GM12801 (cell line): Measurements from ENCODE around the gene PSMD2.

Experiments used
- TF ChIP-seq, protein P1 (sequence below): IDR thresholded peaks from one replicate; pipeline ENCODE4 v1.5.1; 2011; ENCODE audit warnings: control low read depth; ENCODE audit not compliant: insufficient read length; ENCODE audit errors: extremely low read depth

PSMD2 gene

DNA sequence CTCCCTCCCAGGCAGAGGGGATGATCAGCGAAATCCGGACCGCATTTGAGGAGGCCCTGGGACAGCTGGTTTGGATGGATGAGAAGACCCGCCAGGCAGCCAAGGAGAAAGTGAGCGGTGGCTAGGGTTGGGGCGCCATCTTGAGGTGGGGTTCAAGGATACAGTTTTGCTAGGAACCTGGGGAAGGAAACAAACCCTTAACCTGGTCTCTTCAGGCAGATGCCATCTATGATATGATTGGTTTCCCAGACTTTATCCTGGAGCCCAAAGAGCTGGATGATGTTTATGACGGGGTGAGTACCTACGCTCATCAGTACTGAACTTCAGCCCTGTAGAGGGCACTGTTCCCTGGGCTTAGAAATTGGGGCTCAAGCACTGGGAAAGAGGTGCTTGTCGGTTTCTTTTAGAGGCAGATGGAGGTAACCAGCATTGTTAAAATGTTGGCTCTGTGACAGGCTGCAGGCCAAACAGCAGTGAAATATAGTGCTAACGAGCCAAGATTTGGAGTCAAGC, 9.6 kb upstream of the PSMD2 start:
- TF ChIP-seq, protein P1, sequence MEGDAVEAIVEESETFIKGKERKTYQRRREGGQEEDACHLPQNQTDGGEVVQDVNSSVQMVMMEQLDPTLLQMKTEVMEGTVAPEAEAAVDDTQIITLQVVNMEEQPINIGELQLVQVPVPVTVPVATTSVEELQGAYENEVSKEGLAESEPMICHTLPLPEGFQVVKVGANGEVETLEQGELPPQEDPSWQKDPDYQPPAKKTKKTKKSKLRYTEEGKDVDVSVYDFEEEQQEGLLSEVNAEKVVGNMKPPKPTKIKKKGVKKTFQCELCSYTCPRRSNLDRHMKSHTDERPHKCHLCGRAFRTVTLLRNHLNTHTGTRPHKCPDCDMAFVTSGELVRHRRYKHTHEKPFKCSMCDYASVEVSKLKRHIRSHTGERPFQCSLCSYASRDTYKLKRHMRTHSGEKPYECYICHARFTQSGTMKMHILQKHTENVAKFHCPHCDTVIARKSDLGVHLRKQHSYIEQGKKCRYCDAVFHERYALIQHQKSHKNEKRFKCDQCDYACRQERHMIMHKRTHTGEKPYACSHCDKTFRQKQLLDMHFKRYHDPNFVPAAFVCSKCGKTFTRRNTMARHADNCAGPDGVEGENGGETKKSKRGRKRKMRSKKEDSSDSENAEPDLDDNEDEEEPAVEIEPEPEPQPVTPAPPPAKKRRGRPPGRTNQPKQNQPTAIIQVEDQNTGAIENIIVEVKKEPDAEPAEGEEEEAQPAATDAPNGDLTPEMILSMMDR = no peak

DNA sequence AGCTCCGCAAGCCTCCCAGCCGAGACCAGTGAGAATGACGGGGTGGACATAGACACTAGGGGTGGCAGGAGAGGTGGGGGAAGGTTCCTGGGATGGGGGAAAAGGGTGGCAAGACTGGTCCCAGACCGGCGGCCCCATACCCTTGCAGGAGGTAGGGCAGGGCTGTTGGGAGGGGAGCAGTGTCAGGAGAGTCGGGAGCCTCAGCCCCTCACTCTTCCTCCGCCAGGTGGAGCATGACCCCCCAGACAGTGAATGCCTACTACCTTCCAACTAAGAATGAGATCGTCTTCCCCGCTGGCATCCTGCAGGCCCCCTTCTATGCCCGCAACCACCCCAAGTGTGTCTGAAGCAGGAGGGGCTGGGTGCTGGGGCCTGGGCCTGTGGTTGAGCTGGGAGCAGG, 8.7 kb upstream of the PSMD2 start:
- TF ChIP-seq, protein P1 = no peak

- TF ChIP-seq, protein P1 = no peak
These were observed 7.8 kb upstream of the PSMD2 start for GRCh38 chr3:184291044-184291737.

GRCh38 chr3:184291738-184292445, 7.1 kb upstream of the PSMD2 start:
- TF ChIP-seq, protein P1 = no peak

GRCh38 chr3:184295771-184296170, 3.3 kb upstream of the PSMD2 start:
- TF ChIP-seq, protein P1 = no peak

- TF ChIP-seq, protein P1 = no peak
These were observed 2.4 kb upstream of the PSMD2 start for GRCh38 chr3:184296616-184297015.

DNA sequence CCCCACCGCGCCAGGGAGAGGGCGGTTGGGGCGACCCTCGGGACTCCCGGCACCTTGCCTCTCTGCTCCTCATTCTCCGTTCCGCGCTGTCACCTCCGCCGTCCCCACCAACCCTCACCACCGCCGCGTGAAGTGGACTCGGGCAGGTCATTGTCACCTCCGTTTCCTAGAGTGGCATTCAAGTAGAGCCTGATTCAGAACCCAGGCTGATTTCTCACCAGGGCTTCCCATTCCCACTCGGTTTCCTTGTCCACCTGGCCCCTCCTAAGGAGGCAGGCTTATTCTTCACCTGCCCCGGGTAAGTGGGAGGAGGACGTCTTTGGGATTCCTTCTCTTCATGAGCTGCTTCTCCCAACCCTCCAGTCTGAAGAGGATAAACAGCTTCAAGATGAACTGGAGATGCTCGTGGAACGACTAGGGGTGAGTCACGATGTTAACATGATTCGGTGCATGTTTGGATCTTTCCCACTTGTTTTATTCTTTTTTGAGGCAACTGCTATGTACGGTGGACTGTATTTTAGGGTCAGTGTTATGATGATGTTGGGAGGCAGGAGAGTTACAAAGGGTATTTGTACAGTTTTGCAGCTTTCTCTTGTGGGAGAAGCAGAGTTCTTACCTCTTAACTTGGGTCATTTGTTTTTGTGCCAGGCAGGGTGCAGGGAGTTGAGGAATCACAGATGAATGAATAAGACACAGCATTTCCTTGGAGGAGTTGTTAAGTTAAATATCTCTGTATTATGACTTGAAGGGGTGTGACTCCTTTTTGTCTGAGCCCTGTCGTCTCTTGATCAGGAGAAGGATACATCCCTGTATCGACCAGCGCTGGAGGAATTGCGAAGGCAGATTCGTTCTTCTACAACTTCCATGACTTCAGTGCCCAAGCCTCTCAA, 692 bp downstream of the PSMD2 start:
- TF ChIP-seq, protein P1 = no peak
